Measurements from ENCODE around the gene PERM1.

- TF ChIP-seq CTCF (IDR thresholded peaks at IDR 0.05) = no peak
- TF ChIP-seq POLR2A (IDR thresholded peaks at IDR 0.05) = no peak
These were observed 54.7 kb downstream of the PERM1 start for GRCh38 chr1:927234-927633.

Data from thyroid gland (tissue), 4 donors.